HG03108 (cell line): Measurements from ENCODE around the gene ARSK.
A peak's percentile ranks its signal among the peaks of the same experiment; 100 is the strongest.
"Not testable (repeated sequence)": the region's sequence is repeated elsewhere in the genome, so short reads cannot be mapped to it uniquely, and the experiment has no call there.

Experiments used
- ATAC-seq: cut with Tn5 transposase; IDR thresholded peaks from one replicate; pipeline ENCODE4 v1.9.1; 2021; ENCODE audit warnings: moderate library complexity; ENCODE audit not compliant: unreplicated experiment

ARSK gene

DNA sequence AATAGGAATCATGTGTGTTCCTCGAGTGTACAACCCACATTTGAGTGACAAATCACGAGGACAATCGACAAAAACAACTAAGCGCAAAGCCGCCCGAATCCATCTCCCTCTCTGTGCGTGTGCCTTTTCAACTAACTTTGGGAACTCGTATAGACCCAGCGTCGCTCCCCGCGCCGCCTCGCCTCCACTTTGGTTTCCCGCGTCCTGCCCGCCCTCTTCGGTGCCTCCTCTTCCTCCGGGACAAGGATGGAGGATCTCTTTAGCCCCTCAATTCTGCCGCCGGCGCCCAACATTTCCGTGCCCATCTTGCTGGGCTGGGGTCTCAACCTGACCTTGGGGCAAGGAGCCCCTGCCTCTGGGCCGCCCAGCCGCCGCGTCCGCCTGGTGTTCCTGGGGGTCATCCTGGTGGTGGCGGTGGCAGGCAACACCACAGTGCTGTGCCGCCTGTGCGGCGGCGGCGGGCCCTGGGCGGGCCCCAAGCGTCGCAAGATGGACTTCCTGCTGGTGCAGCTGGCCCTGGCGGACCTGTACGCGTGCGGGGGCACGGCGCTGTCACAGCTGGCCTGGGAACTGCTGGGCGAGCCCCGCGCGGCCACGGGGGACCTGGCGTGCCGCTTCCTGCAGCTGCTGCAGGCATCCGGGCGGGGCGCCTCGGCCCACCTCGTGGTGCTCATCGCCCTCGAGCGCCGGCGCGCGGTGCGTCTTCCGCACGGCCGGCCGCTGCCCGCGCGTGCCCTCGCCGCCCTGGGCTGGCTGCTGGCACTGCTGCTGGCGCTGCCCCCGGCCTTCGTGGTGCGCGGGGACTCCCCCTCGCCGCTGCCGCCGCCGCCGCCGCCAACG is 65.3 kb downstream of the ARSK start, which contains the start of gene GPR150:
TSS of gene GPR150 (plus strand) at position 58 of the 840 bp plus-strand sequence. CDS start at position 247, 189 bp downstream.
- peak; percentile 72 for ATAC-seq

- ATAC-seq: peak; percentile 33
These were observed 66.3 kb downstream of the ARSK start for GRCh38 chr5:95620870-95621838.

- ATAC-seq: no peak
These were observed 67.1 kb downstream of the ARSK start for GRCh38 chr5:95621839-95622629.

- ATAC-seq: no peak
These were observed 68.8 kb downstream of the ARSK start for GRCh38 chr5:95623706-95624105.

DNA sequence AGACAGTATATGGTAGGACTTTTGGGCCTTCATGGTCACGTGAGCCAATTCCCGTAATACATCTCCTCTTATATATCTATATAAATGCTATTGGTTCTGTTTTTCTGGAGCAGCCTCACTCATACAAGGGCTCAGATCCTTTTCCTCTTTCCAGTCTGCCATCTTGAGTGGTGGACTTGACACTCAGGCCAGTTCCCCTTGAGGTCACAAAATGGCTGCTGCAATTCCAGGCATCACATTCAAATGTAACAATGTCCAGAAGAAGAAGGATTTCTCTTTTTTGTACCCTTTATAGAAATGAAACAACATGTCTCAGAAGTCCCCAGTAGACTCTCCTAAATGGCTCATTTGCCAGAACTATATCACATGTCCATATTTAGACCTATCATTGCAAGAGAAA is 69.5 kb downstream of the ARSK start:
- ATAC-seq: no peak

GRCh38 chr5:95626701-95627100 is 71.8 kb downstream of the ARSK start:
- ATAC-seq: no peak

DNA sequence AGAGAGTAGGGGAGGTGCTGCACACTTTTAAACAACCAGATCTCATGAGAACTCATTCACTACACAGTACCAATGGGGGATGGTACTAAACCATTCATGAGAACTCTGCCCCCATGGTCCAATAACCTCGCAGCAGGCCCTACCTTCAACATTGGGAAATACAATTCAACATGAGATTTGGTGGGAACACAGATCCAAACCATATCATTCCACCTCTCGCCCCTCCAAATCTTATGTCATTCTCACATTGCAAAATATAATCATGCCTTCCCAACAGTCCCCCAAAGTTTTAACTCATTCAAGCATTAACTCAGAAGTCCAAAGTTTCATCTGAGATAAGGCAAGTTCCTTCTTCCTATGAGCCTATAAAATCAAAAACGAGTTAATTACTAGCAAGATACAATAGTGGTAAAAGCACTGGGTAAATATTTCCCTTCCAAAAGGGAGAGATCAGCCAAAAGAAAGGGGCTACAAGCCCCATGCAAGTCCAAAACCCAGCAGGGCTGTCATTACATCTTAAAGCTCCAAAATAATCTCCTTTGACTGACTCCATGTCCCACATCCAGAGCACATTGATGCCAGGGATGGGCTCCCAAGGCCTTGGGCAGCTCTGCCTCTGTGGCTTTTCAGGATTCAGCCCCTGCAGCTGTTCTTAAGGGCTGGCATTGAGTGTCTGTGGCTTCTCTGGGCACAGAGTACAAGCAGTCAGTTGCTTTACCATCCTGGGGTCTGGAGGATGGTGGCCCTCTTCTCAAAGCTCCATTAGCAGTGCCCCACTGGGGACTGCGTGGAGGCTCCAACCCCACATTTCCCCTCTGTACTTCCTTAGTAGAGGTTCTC is 73.3 kb downstream of the ARSK start:
- no peak for ATAC-seq

DNA sequence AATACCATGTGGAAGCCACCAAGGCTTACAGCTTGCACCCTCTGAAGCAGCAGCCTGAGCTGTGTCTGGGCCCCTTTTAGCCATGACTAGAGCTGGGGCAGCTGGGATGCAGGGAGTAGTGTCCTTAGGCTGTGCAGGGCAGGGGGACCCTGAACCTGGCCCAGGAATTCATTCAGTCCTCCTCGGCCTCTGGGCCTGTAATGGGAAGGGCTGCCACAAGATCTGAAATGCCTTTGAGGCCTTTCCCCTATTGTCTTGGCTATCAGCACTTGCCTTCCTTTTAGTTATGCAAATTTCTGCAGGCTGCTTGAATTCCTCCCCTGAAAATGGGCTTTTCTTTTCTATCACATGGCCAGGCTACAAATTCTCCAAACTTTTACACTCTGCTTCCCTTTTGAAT is 74.0 kb downstream of the ARSK start:
- ATAC-seq: no peak

DNA sequence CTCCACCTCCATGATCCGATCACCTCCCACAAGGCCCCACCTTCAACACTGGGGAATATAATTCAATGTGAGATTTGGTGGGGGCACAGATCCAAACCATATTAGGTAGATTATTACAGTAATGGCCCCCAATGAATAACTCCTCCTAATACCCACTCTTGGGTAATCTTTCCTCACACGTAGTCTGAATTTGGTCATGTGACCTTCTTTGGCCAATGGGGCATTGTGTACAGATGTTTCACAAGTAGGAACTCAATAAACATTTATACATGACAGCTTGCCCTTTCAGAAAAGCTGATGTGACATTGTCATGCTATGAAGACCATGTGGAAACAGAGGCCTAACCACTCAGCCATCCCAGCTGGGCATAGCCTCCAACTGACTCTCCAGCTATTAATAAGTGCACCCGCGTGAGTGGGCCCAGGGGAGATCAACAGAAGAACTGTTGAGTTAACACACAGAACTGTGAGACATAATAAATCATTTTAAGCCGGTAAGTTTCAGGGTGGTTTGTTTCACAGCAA is 75.6 kb downstream of the ARSK start:
- no peak for ATAC-seq

DNA sequence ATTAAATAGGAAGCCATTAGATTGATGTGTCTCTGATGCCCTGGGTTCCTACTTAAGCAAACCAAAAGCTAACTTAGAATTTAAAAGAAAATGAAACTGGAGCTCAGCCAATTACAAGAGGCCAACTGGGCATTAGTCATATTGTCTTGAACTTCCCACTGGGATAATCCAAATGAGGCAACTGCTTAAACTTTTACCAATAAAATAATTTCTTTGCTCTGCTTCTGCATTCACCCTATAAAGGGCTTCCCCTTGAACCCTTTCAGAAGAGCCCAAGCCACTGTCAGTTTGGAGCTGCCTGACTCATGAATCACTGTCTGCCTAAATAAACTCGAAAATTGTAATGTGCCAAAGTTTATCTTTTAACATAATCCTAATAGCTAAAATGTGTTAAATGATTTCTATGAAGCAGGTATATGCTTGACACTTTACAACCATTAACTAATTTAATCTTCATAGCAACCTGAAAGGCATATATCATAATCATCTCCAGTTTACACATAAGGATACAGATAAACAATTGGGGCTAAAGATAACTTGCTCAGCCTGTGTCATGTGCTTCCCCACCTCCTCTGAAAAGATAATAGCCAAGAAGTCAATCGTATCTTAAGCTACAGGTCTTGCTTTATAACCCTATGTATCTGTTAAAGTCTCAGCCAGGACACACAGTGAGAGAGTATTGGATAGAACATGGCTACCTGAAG is 76.5 kb downstream of the ARSK start:
- ATAC-seq: no peak

- ATAC-seq: peak; percentile 83
These were observed 77.2 kb downstream of the ARSK start for GRCh38 chr5:95631991-95632675.

GRCh38 chr5:95632942-95633341 is 78.0 kb downstream of the ARSK start:
- ATAC-seq: not testable (repeated sequence)

DNA sequence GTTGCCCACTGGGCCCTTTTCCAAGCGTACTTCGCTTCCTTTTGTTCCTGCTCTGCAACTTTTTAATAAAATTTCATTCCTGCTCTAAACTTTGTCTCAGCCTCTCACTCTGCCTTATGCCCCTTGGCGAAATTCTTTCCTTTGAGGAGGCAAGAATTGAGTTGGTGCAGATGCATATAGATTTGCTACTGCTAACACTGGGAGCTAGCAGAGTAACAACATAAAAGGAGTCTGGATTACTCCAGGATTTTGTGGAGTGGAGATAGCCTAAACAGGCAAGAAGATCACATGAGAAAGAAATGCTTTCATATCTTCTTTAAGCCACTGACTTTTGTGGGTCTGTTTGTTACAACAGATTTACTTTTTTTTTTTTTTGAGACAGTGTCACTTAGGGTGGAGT is 78.8 kb downstream of the ARSK start:
- no peak for ATAC-seq

DNA sequence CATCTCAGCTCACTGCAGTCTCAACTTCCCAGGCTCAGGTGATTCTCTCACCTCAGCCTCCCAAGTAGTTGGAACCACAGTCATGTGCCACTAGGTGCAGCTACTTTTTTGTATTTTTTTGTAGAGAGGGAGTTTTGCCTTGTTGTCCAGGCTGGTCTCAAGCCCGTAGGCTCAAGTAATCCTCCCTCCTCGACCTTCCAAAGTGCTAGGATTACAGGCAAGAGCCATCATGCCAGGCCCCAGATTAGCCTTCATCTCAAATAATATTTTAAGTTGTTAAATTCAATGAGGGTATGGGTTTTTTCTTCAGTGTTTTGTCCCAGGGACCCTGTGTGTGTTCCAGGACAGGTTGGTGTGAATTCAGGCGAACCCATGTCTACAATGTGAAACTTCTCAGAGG is 79.2 kb downstream of the ARSK start:
- ATAC-seq: no peak

DNA sequence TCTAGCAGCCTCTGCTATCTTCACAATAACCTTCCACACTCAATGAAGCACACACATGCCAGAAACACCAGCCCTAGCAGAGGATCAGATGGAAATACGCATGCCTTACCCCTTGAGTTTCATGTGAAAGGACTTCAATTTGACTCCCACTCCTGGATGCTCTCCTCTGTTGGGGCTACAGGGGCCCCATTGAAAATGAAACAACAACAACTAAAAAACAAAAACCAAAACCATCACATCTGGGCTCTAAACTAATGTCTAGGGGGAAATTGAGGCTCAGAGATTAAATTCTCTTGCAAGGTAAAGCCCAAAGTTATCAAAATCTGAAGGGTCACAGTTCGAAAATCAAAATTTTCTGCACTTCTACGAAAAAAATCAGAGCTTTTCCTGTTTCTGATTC is 83.7 kb downstream of the ARSK start:
- no peak for ATAC-seq

DNA sequence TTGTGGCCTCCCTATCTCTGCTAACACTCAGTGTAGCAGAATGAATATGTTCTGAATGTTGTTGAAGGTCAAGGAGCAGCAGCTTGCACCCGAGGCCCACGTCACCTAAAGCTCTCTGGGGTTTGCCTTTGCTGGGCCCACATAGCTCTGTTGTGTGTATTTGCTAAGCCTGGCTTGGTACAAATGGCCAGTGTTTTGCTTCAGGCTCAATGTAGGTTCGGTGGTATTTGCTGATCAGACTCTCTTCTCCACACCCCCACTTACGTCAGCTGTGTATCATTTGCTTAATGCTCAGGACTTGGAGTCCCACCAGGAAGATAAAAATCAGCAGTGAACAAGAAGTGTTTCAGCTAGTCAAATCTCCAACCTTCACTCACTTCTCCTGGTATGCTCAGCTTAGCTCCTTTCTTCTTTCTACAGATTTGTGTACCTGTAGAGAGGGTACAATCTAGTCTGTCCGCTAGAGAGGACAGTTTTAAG is 86.9 kb downstream of the ARSK start:
- no peak for ATAC-seq

DNA sequence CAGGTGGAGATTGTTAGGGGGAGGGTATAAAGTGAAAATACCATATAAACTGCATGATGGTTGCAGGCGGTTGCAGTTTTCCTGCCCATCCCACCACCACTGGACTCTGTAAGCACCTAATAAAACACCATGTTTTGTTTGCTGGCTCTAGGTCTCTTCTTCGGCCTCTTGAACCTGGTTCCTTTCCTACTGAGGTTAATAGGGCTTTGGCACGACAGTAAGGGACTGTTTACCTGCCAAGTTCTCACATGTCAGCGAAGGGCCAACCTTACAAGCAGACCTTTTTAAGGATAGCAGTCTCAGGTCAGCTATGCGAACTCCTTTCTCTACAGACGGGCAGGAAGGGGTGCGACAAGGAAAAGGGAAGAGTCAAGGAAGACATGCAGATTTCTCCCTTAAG is 88.3 kb downstream of the ARSK start:
- ATAC-seq: no peak

GRCh38 chr5:95644351-95645042 is 89.6 kb downstream of the ARSK start:
- peak; percentile 36 for ATAC-seq
